HL-60 (cell line): ENCODE data around the gene NKX1-1.

Experiments
- CTCF ChIP-seq: IDR thresholded peaks from one replicate; pipeline ENCODE4 v1.5.1; 2011; ENCODE audit warnings: low read length, control low read depth, inconsistent platforms; ENCODE audit not compliant: insufficient read depth
- GABPA ChIP-seq: IDR thresholded peaks from 2 replicates; pipeline ENCODE4 v1.6.1; 2012; ENCODE audit warnings: low read depth
- POLR2AphosphoS5 ChIP-seq: IDR thresholded peaks from 2 replicates; pipeline ENCODE4 v1.6.1; 2012; ENCODE audit warnings: low read depth
- SPI1 ChIP-seq: IDR thresholded peaks from 2 replicates; pipeline ENCODE4 v1.6.1; 2012; ENCODE audit warnings: low read depth, mild to moderate bottlenecking, borderline replicate concordance
- TF ChIP-seq, protein P1 (sequence below): IDR thresholded peaks from 2 replicates; pipeline ENCODE4 v1.6.1; 2012; ENCODE audit warnings: low read depth; ENCODE audit not compliant: insufficient replicate concordance

- no peak for TF ChIP-seq CTCF
- TF ChIP-seq POLR2AphosphoS5 = no peak
- TF ChIP-seq, protein P1, sequence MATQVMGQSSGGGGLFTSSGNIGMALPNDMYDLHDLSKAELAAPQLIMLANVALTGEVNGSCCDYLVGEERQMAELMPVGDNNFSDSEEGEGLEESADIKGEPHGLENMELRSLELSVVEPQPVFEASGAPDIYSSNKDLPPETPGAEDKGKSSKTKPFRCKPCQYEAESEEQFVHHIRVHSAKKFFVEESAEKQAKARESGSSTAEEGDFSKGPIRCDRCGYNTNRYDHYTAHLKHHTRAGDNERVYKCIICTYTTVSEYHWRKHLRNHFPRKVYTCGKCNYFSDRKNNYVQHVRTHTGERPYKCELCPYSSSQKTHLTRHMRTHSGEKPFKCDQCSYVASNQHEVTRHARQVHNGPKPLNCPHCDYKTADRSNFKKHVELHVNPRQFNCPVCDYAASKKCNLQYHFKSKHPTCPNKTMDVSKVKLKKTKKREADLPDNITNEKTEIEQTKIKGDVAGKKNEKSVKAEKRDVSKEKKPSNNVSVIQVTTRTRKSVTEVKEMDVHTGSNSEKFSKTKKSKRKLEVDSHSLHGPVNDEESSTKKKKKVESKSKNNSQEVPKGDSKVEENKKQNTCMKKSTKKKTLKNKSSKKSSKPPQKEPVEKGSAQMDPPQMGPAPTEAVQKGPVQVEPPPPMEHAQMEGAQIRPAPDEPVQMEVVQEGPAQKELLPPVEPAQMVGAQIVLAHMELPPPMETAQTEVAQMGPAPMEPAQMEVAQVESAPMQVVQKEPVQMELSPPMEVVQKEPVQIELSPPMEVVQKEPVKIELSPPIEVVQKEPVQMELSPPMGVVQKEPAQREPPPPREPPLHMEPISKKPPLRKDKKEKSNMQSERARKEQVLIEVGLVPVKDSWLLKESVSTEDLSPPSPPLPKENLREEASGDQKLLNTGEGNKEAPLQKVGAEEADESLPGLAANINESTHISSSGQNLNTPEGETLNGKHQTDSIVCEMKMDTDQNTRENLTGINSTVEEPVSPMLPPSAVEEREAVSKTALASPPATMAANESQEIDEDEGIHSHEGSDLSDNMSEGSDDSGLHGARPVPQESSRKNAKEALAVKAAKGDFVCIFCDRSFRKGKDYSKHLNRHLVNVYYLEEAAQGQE = no peak
- no peak for TF ChIP-seq GABPA
- no peak for TF ChIP-seq SPI1
Measured at GRCh38 chr4:1360423-1361283, 45.6 kb downstream of the NKX1-1 start.
